ENCODE measurements around the gene FHOD3. TPM values are rescaled to one million over a fixed set of nuclear protein-coding genes. Genes with fewer than 3 reads are reported as not detected.

The FHOD3 gene
- total and polyA plus RNA-seq, 2 of the 13 experiments (the other 11 are each of a cell fraction or from before 2014, with no cell fraction given): 0.07 TPM; not detected in 1

DNA sequence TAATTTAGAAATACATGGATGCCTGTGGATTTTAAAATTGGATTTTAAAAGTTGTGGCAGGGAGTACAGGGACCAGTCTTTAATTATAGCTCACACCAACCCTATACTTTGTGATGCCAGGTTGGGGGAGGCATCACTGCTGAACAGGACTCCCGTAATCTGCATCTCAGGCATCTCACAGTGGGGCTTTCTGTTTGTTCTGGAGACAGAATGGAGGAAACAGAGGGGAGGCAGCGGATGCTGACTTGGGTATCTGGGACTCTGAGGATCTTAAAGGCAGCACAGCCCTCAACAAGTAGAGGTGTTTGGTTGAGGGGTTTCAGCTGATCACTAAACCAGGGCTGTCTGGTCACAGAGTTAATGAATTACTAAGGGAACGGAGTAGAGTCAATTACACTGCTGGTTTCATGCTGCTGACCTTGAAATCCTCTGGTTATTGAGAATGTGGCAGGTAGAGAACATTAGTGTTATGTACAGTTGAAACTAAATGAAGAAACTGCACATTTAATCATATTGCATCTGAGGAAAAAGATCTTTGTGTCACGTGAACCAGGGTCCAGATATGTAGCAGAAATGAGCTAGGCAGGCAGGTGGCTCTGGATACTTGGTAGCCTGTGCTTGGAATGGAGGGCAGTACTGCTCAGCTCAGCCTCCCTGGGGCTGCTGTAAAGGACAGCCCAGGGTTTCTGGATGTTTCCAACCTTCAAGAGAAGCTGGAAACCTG is 40.3 kb downstream of the FHOD3 start (continued):
- TF ChIP-seq MYC (CRISPR knock-in tag; IDR thresholded peaks at IDR 0.05; ENCODE audit: borderline replicate concordance): no peak
- TF ChIP-seq RELA (CRISPR knock-in tag; IDR thresholded peaks at IDR 0.05): no peak
- no peak for TF ChIP-seq CENPT (CRISPR knock-in tag; IDR thresholded peaks at IDR 0.05; ENCODE audit: low read depth)
- TF ChIP-seq SMARCC2 (IDR thresholded peaks at IDR 0.05): no peak
- TF ChIP-seq, protein P1, sequence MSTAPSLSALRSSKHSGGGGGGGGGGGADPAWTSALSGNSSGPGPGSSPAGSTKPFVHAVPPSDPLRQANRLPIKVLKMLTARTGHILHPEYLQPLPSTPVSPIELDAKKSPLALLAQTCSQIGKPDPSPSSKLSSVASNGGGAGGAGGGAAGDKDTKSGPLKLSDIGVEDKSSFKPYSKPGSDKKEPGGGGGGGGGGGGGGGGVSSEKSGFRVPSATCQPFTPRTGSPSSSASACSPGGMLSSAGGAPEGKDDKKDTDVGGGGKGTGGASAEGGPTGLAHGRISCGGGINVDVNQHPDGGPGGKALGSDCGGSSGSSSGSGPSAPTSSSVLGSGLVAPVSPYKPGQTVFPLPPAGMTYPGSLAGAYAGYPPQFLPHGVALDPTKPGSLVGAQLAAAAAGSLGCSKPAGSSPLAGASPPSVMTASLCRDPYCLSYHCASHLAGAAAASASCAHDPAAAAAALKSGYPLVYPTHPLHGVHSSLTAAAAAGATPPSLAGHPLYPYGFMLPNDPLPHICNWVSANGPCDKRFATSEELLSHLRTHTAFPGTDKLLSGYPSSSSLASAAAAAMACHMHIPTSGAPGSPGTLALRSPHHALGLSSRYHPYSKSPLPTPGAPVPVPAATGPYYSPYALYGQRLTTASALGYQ (CRISPR knock-in tag; IDR thresholded peaks at IDR 0.05): no peak
- TF ChIP-seq, protein P2, sequence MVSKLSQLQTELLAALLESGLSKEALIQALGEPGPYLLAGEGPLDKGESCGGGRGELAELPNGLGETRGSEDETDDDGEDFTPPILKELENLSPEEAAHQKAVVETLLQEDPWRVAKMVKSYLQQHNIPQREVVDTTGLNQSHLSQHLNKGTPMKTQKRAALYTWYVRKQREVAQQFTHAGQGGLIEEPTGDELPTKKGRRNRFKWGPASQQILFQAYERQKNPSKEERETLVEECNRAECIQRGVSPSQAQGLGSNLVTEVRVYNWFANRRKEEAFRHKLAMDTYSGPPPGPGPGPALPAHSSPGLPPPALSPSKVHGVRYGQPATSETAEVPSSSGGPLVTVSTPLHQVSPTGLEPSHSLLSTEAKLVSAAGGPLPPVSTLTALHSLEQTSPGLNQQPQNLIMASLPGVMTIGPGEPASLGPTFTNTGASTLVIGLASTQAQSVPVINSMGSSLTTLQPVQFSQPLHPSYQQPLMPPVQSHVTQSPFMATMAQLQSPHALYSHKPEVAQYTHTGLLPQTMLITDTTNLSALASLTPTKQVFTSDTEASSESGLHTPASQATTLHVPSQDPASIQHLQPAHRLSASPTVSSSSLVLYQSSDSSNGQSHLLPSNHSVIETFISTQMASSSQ (IDR thresholded peaks at IDR 0.05; ENCODE audit: low read depth): peak; percentile 64; the same call in 1 of the 2 replicates
- TF ChIP-seq, protein P2 (CRISPR knock-in tag; IDR thresholded peaks at IDR 0.05; ENCODE audit: borderline replicate concordance): 0 out of 2 replicates have a peak, but pooled peaks have one; percentile 39
- TF ChIP-seq MAFG (CRISPR knock-in tag; IDR thresholded peaks at IDR 0.05): no peak
- TF ChIP-seq, protein P3, sequence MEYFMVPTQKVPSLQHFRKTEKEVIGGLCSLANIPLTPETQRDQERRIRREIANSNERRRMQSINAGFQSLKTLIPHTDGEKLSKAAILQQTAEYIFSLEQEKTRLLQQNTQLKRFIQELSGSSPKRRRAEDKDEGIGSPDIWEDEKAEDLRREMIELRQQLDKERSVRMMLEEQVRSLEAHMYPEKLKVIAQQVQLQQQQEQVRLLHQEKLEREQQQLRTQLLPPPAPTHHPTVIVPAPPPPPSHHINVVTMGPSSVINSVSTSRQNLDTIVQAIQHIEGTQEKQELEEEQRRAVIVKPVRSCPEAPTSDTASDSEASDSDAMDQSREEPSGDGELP (IDR thresholded peaks at IDR 0.05; ENCODE audit: borderline replicate concordance, low read depth): peak; percentile 39; the same call in 1 of the 2 replicates
- TF ChIP-seq POLR2AphosphoS5 (IDR thresholded peaks at IDR 0.05; ENCODE audit: low read depth, low read length): no peak
- TF ChIP-seq, protein P4, sequence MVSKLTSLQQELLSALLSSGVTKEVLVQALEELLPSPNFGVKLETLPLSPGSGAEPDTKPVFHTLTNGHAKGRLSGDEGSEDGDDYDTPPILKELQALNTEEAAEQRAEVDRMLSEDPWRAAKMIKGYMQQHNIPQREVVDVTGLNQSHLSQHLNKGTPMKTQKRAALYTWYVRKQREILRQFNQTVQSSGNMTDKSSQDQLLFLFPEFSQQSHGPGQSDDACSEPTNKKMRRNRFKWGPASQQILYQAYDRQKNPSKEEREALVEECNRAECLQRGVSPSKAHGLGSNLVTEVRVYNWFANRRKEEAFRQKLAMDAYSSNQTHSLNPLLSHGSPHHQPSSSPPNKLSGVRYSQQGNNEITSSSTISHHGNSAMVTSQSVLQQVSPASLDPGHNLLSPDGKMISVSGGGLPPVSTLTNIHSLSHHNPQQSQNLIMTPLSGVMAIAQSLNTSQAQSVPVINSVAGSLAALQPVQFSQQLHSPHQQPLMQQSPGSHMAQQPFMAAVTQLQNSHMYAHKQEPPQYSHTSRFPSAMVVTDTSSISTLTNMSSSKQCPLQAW (CRISPR knock-in tag; IDR thresholded peaks at IDR 0.05): 0 out of 2 replicates have a peak, but pooled peaks have one; percentile 34

All from HepG2 (cell line).